ENCODE data around the gene VLDLR. TPM values are rescaled to one million over a fixed set of nuclear protein-coding genes. Genes with fewer than 3 reads are reported as not detected.

Gene VLDLR
- total RNA-seq, 4 donors from 2014 or later = 15.5 to 17.0 (median 16.8) TPM

DNA sequence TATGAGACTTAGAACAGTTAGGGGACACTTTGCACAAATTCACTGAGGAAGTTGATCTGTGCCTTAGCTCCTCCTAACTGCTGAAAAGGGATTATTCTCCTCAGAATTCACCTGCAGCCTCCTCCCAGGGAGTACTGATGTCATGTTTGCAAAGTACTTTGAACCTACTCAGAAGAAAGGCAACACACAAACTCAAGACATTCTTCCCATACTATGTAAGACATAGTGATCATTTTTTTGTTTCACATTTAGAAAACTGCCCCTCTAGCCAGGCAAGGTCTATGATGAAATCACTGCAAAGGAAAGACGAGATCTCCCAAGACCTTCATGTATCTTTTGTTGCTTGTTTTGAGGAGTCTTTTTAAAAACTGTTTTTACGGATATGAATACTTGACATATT lies 10.6 kb upstream of the VLDLR start:
- 71% methylated on average over 2 of the region's 2 CpGs for WGBS
- Histone ChIP-seq H3K27ac (replicated peaks in 1 of 4) (no peak overlapping the region), H3K4me1 (peaks cover 4 to 9% (median 8%) of the 10 kb centered on the region in 4 donors), H3K9me3 (no peaks in the 10 kb centered on the region), H3K4me3 (no peak overlapping the region), H3K27me3 (no peaks in the 10 kb centered on the region), H3K36me3 (no peaks in the 10 kb centered on the region)
- intact Hi-C loops (cut with DNase I) = no loop called here
- peak; percentile 42 for DNase-seq (ENCODE audit: extremely low spot score)
- TF ChIP-seq EP300 (IDR thresholded peaks at IDR 0.05) (no peak), POLR2AphosphoS5 (IDR thresholded peaks at IDR 0.05) (no peak), POLR2A (IDR thresholded peaks at IDR 0.05; ENCODE audit: low read depth) (no peak)
- TF ChIP-seq, protein P1, sequence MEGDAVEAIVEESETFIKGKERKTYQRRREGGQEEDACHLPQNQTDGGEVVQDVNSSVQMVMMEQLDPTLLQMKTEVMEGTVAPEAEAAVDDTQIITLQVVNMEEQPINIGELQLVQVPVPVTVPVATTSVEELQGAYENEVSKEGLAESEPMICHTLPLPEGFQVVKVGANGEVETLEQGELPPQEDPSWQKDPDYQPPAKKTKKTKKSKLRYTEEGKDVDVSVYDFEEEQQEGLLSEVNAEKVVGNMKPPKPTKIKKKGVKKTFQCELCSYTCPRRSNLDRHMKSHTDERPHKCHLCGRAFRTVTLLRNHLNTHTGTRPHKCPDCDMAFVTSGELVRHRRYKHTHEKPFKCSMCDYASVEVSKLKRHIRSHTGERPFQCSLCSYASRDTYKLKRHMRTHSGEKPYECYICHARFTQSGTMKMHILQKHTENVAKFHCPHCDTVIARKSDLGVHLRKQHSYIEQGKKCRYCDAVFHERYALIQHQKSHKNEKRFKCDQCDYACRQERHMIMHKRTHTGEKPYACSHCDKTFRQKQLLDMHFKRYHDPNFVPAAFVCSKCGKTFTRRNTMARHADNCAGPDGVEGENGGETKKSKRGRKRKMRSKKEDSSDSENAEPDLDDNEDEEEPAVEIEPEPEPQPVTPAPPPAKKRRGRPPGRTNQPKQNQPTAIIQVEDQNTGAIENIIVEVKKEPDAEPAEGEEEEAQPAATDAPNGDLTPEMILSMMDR (IDR thresholded peaks at IDR 0.05) = no peak

DNA sequence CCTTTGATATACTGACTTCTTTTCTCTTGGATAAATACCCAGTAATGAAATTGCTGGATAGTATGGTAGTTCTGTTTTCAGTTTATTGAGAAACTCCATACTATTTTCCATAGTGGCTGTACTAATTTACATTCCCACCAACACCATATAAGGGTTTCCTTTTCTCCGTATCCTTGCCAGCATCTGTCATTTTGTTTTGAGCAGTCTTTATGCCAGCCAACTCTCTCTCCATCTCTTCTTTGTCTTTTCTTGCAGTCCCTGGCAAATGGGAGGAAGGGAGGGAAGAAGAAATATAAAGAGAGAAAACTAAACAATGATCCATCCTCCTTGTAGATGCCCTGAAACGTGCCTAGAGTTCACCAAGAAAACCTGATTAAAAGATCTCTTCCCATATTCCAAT lies 9.6 kb upstream of the VLDLR start:
- H3K4me3 ChIP-seq = no peak overlapping the region
- H3K4me1 ChIP-seq = peaks cover 4 to 9% (median 8%) of the 10 kb centered on the region in 4 donors
- no peaks in the 10 kb centered on the region for H3K9me3 ChIP-seq
- no peaks in the 10 kb centered on the region for H3K27me3 ChIP-seq
- TF ChIP-seq POLR2AphosphoS5 (IDR thresholded peaks at IDR 0.05) = no peak
- TF ChIP-seq, protein P1 (IDR thresholded peaks at IDR 0.05) = no peak
- TF ChIP-seq POLR2A (IDR thresholded peaks at IDR 0.05; ENCODE audit: low read depth) = no peak
- no peak for TF ChIP-seq EP300 (IDR thresholded peaks at IDR 0.05)
- intact Hi-C loops (cut with DNase I) = no loop called here
- no peak overlapping the region for H3K27ac ChIP-seq (replicated peaks in 1 of 4)
- WGBS = 73% methylated on average over 2 of the region's 2 CpGs
- no peak for DNase-seq (ENCODE audit: extremely low spot score)
- H3K36me3 ChIP-seq = no peaks in the 10 kb centered on the region

DNA sequence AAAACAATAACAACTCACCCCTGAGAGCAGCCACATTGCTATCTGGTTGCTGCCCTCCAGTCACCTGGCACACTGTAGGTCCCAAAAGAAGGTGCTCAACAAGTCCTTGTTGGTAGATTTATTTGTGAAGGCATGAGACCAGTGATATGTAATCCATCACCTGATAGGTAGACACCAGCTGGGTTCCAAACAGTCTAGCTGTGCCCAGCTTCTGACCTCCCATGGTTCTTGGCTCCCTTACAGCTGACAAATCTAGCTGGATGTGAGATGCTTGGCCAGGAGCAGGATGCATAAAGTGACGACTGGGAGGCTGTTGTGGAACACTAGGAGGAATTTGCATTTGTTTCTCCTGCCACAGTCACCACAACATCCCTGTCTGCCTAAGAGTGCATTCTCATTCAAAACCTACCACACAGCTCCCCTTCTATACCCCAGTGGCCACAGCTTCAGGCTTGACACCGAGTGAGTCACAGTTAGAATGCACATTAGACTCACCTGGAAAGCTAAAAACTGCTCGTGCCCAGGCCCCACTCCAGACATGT lies 7.8 kb upstream of the VLDLR start:
- DNase-seq (ENCODE audit: extremely low spot score) = peak; percentile 87
- Histone ChIP-seq H3K36me3 (no peaks in the 10 kb centered on the region), H3K4me1 (peaks cover 4 to 9% (median 8%) of the 10 kb centered on the region in 4 donors), H3K9me3 (no peaks in the 10 kb centered on the region), H3K4me3 (no peak overlapping the region), H3K27ac (replicated peaks in 1 of 4) (no peak overlapping the region), H3K27me3 (no peaks in the 10 kb centered on the region)
- TF ChIP-seq POLR2AphosphoS5 (IDR thresholded peaks at IDR 0.05) (no peak), EP300 (IDR thresholded peaks at IDR 0.05) (no peak), POLR2A (IDR thresholded peaks at IDR 0.05; ENCODE audit: low read depth) (no peak)
- TF ChIP-seq, protein P1 (IDR thresholded peaks at IDR 0.05) = no peak
- intact Hi-C loops (cut with DNase I) = no loop called here
- 74% methylated on average over 3 of the region's 3 CpGs for WGBS

DNA sequence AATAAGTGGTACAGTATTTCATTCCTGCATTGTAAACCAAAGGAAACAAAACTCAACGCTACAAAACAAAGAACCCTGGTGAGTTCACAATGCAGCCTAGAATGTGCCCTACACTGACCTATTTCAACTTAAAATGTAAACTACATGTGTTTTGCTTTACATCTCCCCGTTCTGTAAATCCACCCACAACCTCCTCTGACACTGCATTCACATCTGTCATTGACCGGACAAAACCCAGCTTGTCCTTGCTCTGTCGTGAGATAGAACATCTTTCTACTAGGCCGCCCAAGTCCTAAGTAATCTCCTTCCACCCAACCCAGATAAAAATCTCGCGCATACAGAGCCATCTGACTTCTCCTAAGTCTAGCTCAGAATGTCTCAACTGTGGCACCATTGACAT lies 6.1 kb upstream of the VLDLR start:
- peaks cover 4 to 12% (median 6%) of the 10 kb centered on the region in 4 donors for H3K4me1 ChIP-seq
- intact Hi-C loops (cut with DNase I) = no loop called here
- no peak overlapping the region for H3K4me3 ChIP-seq
- no peak overlapping the region for H3K27ac ChIP-seq (replicated peaks in 1 of 4)
- no peak for TF ChIP-seq EP300 (IDR thresholded peaks at IDR 0.05)
- no peak for TF ChIP-seq POLR2AphosphoS5 (IDR thresholded peaks at IDR 0.05)
- TF ChIP-seq POLR2A (IDR thresholded peaks at IDR 0.05; ENCODE audit: low read depth) = no peak
- TF ChIP-seq, protein P1 (IDR thresholded peaks at IDR 0.05) = no peak
- no peaks in the 10 kb centered on the region for H3K9me3 ChIP-seq
- no peaks in the 10 kb centered on the region for H3K27me3 ChIP-seq
- 84% methylated on average over 7 of the region's 7 CpGs for WGBS
- H3K36me3 ChIP-seq = no peaks in the 10 kb centered on the region
- no peak for DNase-seq (ENCODE audit: extremely low spot score)
